Measurements from ENCODE around the gene CYP4F11.
A peak's percentile ranks its signal among the peaks of the same experiment; 100 is the strongest.

Gene CYP4F11

DNA sequence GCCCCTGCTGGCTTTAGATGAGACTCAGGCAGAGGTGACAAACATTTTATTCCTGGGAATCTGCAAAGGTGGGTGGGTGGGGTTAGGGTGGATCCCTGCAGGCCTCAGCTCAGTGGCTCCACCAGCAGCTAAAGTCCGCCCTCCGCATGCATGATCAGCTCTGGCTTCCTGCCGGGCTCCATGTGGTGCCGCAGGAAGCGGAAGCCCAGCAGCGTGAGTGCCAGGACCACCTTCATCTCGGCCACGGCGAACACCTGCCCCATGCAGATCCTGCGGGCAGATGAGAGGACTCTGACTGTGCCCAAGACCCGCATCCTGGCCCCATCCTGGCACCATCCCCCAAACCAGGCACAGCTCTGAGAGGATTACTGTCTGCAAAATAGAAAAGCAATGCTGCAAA lies 62.8 kb downstream of the CYP4F11 start:
- no peak for DNase-seq

DNA sequence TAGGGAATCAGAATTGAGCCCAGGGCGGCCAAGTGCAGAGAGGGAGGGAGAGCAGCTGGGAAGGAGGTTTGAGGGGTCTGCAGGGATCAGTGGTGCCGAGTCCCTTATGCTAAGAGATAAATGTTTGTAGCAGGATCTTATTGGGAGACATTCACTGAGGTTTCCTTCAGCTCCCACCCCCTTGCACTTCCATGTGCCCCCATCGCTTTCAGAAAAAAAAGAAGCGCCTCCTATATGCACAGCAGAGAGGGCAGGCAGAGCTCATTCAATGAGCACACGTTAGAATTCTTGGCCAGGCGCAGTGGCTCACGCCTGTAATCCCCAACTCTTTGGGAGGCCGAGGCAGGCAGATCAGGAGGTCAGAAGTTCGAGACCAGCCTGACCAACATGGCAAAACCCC lies 64.5 kb downstream of the CYP4F11 start:
- no peak for DNase-seq

GRCh38 chr19:15869109-15869555 lies 65.2 kb downstream of the CYP4F11 start:
- DNase-seq, result peak in 2 of 3 experiments; percentile 1 to 37

GRCh38 chr19:15866636-15867035 lies 67.7 kb downstream of the CYP4F11 start:
- DNase-seq, result no peak

DNA sequence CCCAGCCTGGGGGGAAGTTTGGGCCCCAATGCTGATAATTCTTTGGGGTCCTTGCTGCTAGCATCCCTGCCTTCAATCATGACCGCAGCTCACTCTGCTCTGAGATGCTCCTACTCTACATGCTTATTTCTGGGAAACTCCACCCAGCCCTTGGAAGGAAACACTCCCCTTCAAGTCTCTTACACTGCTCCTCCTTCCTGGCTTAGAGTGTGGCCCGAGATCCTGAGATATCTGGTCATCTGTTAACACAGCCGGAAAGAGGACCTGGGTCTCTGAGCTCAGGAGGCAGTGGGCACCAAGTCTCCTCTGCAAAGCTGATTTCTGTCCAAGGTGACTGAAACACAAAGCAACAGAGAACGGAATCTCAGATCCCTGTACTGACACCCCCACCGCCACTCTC lies 69.5 kb downstream of the CYP4F11 start:
- DNase-seq, result no peak

DNA sequence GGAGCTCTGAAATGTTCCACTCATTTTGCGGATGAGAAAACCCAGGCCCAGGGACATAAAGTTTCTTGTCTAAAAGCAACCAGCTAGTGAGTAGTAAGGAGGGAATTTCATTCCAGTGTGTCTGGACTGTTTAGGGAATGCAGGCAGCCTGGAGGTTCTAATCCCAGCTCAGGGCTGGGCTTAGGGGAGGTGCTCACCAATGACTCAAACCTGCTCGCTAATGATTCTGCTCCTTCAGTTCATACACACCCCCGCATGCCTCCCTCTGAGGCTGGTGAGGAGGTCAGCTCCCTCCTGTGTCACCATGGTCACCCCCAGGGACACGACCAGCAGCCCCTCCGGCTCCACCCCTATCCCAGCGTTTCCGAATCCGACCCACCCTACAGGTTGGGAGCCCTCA lies 71.1 kb downstream of the CYP4F11 start:
- DNase-seq, result no peak

DNA sequence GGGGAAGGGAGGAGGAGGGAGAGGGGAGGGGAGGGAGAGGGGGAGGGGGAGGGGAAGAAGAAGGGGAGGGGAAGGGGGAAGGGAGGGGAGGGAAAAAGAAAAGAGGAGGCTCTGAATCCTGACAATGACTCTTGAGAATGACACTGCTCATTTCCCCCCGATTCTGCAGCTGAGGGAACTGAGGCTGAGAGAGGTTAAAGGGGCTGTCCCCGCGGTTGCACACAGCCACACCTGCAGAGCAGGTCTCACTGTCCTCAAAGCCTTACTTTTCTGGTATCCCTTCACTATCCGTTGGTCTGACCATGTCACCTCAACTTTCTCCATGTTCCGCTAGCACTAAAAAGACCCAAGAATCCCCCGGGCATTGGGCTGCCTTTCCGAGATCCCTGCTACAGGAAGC lies 71.9 kb downstream of the CYP4F11 start:
- DNase-seq, result no peak

Data from NCI-H1417 (cell line).